Fibroblast of upper back skin (primary cell): ENCODE results near the gene RNF208.
"Not testable (repeated sequence)": the region's sequence is repeated elsewhere in the genome, so short reads cannot be mapped to it uniquely, and the experiment has no call there.

Source experiments
- DNase-seq: peaks from one replicate; pipeline ENCODE4 v3.0.0-alpha.2; 2013

RNF208 gene

DNA sequence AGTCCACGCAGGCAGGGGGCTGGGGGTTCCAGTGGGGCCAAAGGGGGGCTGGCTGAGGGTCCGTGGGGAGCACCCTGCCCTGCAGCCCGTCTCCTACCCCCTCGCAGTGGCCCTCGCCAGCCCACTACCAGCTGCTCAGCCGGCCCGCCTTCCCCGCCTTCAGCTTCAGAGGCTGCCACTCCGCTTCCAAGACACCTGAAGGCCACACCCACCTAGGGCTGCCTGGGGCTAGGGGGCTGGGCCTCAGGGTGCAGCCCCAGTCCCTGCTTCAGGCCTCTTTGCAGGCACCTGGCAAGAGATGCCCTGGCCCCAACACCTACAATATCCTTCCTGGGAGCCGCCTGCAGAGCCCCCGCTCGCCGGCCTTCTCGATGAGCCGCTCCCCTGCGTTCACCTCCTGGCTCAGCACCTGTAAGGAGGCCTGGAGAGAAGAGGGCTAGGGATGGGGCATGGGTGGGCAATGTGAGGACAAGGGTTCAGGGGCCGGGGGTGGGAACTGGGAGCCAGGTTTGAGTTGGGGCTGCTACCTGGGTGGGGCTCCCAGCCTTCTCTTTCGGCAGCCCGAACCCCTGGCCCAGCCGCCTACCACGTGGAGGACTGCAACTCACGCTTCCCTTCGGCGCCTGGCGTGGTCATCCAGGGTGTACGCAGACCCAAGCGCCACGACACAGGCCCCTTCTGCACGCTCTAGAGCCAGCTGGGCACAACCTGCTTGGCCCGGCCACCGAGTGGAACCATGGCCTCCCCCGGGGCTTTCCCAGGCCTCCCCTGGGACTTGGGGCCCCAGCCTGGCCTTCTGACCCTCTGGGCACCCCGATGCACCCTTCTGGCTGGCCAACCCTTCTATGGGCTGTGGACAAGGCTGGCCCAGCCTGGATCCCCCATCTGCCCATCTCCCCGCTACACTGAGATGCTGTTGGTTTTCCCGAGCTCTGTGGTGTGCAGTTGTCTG lies 30.8 kb upstream of the RNF208 start:
- DNase-seq: no peak

GRCh38 chr9:137251490-137252268 lies 29.6 kb upstream of the RNF208 start:
- no peak for DNase-seq

GRCh38 chr9:137251194-137251461 lies 29.1 kb upstream of the RNF208 start, which contains the start of gene STPG3:
TSS of gene STPG3 (plus strand) at chr9:137251286. CDS start at chr9:137251287, 1 bp downstream.
- DNase-seq: no peak

GRCh38 chr9:137250329-137251193 lies 28.5 kb upstream of the RNF208 start:
- DNase-seq: no peak

- DNase-seq: no peak
Measured at GRCh38 chr9:137247916-137248175, 25.8 kb upstream of the RNF208 start.

GRCh38 chr9:137247135-137247915 lies 25.3 kb upstream of the RNF208 start:
- DNase-seq: no peak

DNA sequence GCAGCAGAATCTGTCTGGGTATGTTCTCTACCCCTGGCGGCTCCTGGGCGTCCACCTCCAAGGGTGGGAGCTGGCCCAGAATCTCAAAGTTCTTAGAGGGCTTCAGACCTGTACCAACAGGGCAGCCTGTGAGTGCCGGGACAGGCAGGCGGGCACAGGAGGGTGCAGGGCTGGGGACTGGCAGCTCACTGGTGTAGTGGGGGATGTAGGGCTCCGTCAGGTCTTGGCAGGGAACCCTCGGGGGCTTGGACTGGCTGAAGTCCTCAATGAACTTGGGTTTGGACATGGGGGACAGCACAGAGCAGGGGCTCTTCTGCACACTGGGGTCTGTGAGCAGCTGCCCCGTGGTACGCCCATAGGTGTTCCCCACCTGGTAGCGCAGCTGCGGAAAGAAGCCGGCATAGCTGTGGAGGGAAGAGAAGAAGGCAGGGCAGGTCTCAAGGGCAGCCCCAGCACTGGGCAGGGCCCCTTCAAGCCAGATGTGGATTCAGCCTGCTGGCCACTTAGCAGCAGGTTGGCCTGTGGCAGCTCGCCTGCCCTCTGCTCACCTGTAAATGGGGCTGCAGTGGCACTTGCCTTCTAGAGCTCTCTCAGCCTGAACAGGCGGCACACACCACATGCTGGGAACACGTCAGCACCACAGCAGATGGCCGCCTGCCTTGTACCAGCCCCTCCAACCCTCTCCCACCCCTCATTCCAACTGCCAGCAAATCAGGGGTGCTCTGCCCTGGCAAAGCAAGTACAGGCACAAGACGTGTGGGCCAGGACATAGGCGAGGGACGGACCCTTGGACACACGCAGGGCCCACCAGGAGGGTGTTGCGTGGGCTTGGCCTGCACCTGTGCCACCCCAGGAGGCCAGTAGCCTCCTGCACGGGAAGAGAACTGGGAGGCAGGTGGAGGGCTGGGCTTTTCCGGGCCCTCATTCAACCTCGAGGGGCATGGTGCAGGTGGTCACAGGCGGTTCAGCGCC lies 23.7 kb upstream of the RNF208 start:
- no peak for DNase-seq

- no peak for DNase-seq
Measured at GRCh38 chr9:137244486-137245449, 22.7 kb upstream of the RNF208 start.

DNA sequence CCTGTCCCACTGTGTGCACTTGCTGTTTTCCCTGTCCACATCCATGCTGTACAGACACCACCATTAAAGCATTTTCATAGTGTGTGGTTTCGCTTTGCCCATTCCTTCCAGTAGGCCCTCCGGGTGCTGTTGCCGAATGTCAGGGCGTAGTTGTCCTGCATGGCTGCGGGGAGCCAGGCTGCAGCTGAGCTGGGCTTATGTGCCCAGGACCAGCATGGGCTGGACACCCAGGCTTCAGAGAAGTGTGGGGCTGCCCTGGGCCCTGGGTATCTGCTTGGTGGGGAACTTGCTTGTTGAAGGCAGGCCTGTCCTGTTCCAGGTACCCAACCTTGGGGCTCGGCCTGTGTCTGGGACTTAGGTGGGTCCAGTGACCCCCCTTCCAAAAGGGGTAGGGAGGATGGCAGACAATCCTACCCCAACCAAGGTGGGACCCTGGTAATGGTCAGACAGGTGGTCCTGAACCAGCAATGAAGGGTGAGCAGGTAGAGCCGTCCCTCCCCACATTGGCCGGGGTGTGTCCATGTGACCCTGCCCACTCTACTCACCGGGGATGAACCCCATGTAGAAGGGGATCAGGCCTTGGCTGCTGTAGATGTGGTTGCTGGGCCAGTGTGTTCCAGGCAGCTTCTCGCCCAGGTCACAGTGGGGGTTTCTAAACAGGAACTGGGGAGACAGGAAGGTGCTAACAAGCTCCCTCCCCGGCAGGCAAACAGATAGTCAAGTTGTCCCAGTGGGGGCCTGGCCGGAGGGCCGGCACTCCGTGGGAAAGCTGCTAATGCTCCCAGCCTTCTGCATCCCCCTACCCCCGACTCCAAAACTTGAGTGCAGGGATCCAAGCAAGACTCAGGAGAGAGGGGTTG lies 21.8 kb upstream of the RNF208 start:
- DNase-seq: no peak

- DNase-seq: not testable (repeated sequence)
Measured at GRCh38 chr9:137243266-137243625, 21.2 kb upstream of the RNF208 start.

GRCh38 chr9:137242269-137243203 lies 20.5 kb upstream of the RNF208 start:
- DNase-seq: no peak

DNA sequence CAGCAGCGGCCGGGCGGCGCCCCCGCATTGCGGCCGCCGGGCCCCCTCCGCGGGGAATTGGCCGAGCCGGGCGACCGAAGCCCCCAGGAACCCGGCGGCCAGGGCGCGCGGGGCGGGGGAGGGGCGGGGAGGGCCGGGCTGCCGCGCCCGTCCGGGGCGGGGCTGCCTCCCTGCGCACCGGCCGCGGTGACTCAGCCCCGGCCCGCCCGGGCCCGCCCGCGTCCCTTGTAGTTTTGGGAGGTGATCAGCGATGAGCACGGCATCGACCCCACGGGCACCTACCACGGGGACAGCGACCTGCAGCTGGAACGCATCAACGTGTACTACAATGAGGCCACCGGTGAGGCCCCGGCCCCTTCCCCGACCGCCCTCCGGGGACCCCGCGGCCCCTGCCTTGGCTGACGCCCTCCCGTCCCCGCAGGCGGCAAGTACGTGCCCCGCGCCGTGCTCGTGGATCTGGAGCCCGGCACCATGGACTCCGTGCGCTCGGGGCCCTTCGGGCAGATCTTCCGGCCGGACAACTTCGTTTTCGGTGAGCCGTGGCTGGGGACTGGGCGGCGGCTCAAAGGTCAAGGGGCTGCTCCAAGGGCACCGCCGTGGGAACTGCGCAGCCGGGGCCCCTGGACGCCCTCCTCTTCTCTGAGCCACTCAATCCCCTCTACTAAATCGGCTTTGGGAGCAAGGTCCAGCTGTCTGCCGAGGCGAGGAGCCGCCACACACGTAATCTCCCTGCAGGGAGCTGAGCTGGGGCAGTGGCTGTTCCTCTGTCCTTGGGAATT lies 19.6 kb upstream of the RNF208 start:
- DNase-seq: peak; percentile 33

- peak; percentile 100 for DNase-seq
Measured at GRCh38 chr9:137240841-137241489, 18.9 kb upstream of the RNF208 start, which contains the start of gene TUBB4B. TSS of gene TUBB4B (plus strand) at chr9:137241287. CDS start at chr9:137241361, 74 bp downstream.

- DNase-seq: peak; percentile 54
Measured at GRCh38 chr9:137240318-137240840, 18.3 kb upstream of the RNF208 start.

DNA sequence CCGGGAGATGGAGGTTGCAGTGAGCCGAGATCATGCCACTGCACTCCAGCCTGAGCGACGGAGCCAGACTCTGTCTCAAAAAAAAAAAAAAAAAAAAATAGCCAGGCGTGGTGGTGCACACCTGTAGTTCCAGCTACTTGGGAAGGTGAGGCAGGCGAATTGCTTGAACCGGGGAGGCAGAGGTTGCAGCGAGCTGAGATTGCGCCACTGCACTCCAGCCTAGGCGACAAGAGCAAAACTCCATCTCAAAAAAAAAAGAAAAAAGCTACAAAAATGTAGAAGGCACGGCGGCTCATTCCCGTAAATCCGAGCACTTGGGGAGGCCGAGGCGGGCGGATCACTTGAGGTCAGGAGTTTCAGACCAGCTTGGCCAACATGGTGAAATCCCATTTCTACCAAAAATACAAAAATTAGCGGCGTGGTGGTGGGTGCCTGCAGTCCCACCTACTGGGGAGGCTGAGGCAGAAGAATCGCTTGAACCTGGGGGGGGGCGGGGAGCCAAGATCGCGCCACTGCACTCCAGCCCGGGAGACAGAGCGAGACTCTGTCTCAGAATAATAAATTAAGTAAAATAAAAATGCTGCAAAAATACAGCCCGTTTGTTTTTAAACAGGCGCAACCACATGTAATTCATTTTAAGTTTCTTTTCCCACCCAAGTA lies 17.6 kb upstream of the RNF208 start:
- DNase-seq: not testable (repeated sequence)
